ENCODE results near the gene ITGB5.

DNA sequence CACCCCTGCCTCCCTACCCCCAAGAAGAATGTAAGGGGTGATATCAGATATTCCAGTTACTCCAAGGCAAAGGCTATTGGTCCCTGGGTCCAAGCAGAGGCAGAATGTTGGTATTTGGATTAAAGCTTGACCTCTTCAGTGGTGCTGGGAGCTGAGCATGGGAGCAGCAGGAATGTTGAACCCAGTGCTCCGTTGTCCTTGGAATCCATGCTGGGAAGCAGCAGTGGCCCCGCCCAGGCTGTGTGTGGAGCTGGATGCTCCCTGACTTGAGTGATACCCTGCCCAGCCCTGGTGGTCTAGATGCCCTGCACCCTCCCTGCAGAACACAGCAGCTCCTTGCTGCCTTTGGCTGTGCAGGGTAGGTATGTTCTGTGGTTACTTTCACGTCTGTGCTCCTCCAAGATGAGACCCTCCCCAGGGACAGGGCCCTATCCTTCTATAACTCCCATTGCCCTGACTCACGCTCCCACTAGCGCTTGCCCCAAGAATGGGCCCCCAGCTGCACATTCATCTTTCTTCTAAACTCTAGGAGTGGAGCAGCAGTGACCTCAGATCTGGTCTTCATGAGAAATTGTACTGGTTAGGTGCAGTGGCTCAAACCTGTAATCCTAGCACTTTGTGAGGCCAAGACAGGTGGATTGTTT, 121.8 kb downstream of the ITGB5 start:
- TF ChIP-seq POLR2AphosphoS5 (IDR thresholded peaks at IDR 0.05) (no peak), POLR2A (IDR thresholded peaks at IDR 0.05) (no peak), EP300 (IDR thresholded peaks at IDR 0.05) (no peak)
- TF ChIP-seq, protein P1, sequence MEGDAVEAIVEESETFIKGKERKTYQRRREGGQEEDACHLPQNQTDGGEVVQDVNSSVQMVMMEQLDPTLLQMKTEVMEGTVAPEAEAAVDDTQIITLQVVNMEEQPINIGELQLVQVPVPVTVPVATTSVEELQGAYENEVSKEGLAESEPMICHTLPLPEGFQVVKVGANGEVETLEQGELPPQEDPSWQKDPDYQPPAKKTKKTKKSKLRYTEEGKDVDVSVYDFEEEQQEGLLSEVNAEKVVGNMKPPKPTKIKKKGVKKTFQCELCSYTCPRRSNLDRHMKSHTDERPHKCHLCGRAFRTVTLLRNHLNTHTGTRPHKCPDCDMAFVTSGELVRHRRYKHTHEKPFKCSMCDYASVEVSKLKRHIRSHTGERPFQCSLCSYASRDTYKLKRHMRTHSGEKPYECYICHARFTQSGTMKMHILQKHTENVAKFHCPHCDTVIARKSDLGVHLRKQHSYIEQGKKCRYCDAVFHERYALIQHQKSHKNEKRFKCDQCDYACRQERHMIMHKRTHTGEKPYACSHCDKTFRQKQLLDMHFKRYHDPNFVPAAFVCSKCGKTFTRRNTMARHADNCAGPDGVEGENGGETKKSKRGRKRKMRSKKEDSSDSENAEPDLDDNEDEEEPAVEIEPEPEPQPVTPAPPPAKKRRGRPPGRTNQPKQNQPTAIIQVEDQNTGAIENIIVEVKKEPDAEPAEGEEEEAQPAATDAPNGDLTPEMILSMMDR (IDR thresholded peaks at IDR 0.05), result no peak

Measured in suprapubic skin (tissue), 4 donors.